Measurements from ENCODE around the gene CBFB. TPM values are rescaled to one million over a fixed set of nuclear protein-coding genes. Genes with fewer than 3 reads are reported as not detected.

The CBFB gene
- total and polyA plus RNA-seq, 2 experiments from 2014 or later = 26.1 to 26.9 TPM

DNA sequence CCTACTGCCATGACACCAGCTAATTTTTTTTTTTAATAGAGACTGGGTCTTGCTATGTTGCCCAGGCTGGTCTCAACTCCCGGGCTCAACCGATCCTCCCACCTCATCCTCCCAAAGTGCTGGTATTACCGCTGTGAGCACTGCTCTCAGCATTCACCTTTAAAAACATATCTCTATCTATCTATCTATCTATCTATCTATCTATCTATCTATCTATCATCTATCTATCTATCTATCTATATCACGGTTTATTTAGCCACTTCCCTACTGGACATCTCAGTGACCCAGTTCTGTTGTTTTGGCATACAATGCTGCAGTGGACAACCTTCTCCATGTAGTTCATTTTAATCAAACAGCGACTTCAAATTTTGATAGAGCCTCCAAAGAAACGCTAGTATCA, 79.5 kb downstream of the CBFB start (continued):
- TF ChIP-seq CTCF (conservative IDR thresholded peaks at IDR 0.05; ENCODE audit: low read depth in 2 of 2) = no peak
- no peak for TF ChIP-seq NANOG (IDR thresholded peaks at IDR 0.05; ENCODE audit: borderline replicate concordance)
- no peak for TF ChIP-seq EZH2phosphoT487 (IDR thresholded peaks at IDR 0.05; ENCODE audit: unreplicated experiment)
- TF ChIP-seq ZNF114 (CRISPR knock-in tag; IDR thresholded peaks at IDR 0.05) = no peak
- no peak for TF ChIP-seq ZNF331 (CRISPR knock-in tag; IDR thresholded peaks at IDR 0.05; ENCODE audit: low read depth)
- TF ChIP-seq, protein P1, sequence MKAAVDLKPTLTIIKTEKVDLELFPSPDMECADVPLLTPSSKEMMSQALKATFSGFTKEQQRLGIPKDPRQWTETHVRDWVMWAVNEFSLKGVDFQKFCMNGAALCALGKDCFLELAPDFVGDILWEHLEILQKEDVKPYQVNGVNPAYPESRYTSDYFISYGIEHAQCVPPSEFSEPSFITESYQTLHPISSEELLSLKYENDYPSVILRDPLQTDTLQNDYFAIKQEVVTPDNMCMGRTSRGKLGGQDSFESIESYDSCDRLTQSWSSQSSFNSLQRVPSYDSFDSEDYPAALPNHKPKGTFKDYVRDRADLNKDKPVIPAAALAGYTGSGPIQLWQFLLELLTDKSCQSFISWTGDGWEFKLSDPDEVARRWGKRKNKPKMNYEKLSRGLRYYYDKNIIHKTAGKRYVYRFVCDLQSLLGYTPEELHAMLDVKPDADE (IDR thresholded peaks at IDR 0.05) = no peak
- TF ChIP-seq STAT1 (IDR thresholded peaks at IDR 0.05; ENCODE audit: unreplicated experiment) = no peak
- TF ChIP-seq EZH2 (IDR thresholded peaks at IDR 0.05; ENCODE audit: low read depth, unreplicated experiment) = no peak
- no peak for TF ChIP-seq POLR2AphosphoS5 (IDR thresholded peaks at IDR 0.05; ENCODE audit: low read depth)

GRCh38 chr16:67108931-67109406, 80.0 kb downstream of the CBFB start:
- Mint-ChIP-seq H3K36me3 (ENCODE audit: low read depth) (no peaks in the 10 kb centered on the region; the same call in 2 of the 3 replicates), H3K27me3 (ENCODE audit: insufficient read depth, low read depth, poor library complexity) (peaks cover 10% of the 10 kb centered on the region), H3K4me3 (peak overlapping the region; percentile 98), H3K4me1 (peaks cover 13% of the 10 kb centered on the region; the same call in 2 of the 3 replicates), H3K9me3 (no peaks in the 10 kb centered on the region; the same call in 2 of the 3 replicates), H3K27ac (peak overlapping the region; percentile 74; the same call in 1 of the 2 replicates)
- no peak overlapping the region for H3K27ac ChIP-seq (ENCODE audit: low read depth)
- H3K27me3 ChIP-seq (ENCODE audit: insufficient read depth) = peaks cover 10% of the 10 kb centered on the region; the same call in 1 of the 2 replicates
- no peak for TF ChIP-seq NANOG (IDR thresholded peaks at IDR 0.05; ENCODE audit: borderline replicate concordance)
- TF ChIP-seq ZNF331 (CRISPR knock-in tag; IDR thresholded peaks at IDR 0.05; ENCODE audit: low read depth) = no peak
- TF ChIP-seq EZH2phosphoT487 (IDR thresholded peaks at IDR 0.05; ENCODE audit: unreplicated experiment) = no peak
- no peak for TF ChIP-seq REST (IDR thresholded peaks at IDR 0.05; ENCODE audit: unreplicated experiment)
- no peaks in the 10 kb centered on the region for H3K36me3 ChIP-seq (ENCODE audit: insufficient read depth)
- peaks cover 24% of the 10 kb centered on the region for H4K20me1 ChIP-seq (replicated peaks; ENCODE audit: insufficient read depth)
- peaks cover 6% of the 10 kb centered on the region for H3F3A ChIP-seq (replicated peaks; ENCODE audit: low read depth)
- no peaks in the 10 kb centered on the region for H3K9me2 ChIP-seq (ENCODE audit: insufficient read depth)
- H3K4me2 ChIP-seq = peak overlapping the region; percentile 99
- H3K79me2 ChIP-seq (replicated peaks; ENCODE audit: insufficient read depth) = peaks cover 40% of the 10 kb centered on the region
- H3K4me1 ChIP-seq (ENCODE audit: insufficient read depth) = peaks cover 10% of the 10 kb centered on the region
- peak overlapping the region; percentile 100 for H2AFZ ChIP-seq
- no peak for DNase-seq (ENCODE audit: low spot score)
- peak; percentile 7 for ATAC-seq
- peak overlapping the region; percentile 98 for H3K4me3 ChIP-seq

Measured in GM23338 (cell line).